ENCODE results near the gene ESRRA. TPM values are rescaled to one million over a fixed set of nuclear protein-coding genes. Genes with fewer than 3 reads are reported as not detected.
A peak's percentile ranks its signal among the peaks of the same experiment; 100 is the strongest.

ESRRA gene
- total and polyA plus RNA-seq, 2 of the 13 experiments (the other 11 are each of a cell fraction or from before 2014, with no cell fraction given), result 18.1 to 36.3 TPM

GRCh38 chr11:64269540-64270220 lies 35.6 kb upstream of the ESRRA start (continued):
- TF ChIP-seq KIAA2018 (CRISPR knock-in tag; IDR thresholded peaks at IDR 0.05; ENCODE audit: borderline replicate concordance) (no peak), ELF1 (CRISPR knock-in tag; IDR thresholded peaks at IDR 0.05) (peak; percentile 100), ZBTB7A (CRISPR knock-in tag; IDR thresholded peaks at IDR 0.05) (peak; percentile 37), ZNF747 (CRISPR knock-in tag; IDR thresholded peaks at IDR 0.05; ENCODE audit: borderline replicate concordance) (peak; percentile 54; the same call in 1 of the 2 replicates), ADNP (CRISPR knock-in tag; IDR thresholded peaks at IDR 0.05) (no peak), SAP130 (CRISPR knock-in tag; IDR thresholded peaks at IDR 0.05; ENCODE audit: low read depth) (peak; percentile 95), PHF8 (CRISPR knock-in tag; IDR thresholded peaks at IDR 0.05) (peak; percentile 62), HNRNPH1 (optimal IDR thresholded peaks at IDR 0.05; ENCODE audit: low read depth, low read length) (peak; percentile 29), ZBTB7B (CRISPR knock-in tag; IDR thresholded peaks at IDR 0.05) (peak; percentile 79), HDAC1 (CRISPR knock-in tag; IDR thresholded peaks at IDR 0.05) (peak; percentile 78; the same call in 1 of the 2 replicates), ESRRA (CRISPR knock-in tag; IDR thresholded peaks at IDR 0.05; ENCODE audit: low read depth) (peak; percentile 57; the same call in 1 of the 2 replicates), KLF11 (CRISPR knock-in tag; IDR thresholded peaks at IDR 0.05) (peak; percentile 62; the same call in 1 of the 2 replicates), ZNF30 (CRISPR knock-in tag; IDR thresholded peaks at IDR 0.05) (peak; percentile 54; the same call in 1 of the 2 replicates), HMG20B (CRISPR knock-in tag; conservative IDR thresholded peaks at IDR 0.05) (peak; percentile 12; the same call in 1 of the 2 replicates)
- TF ChIP-seq, protein P1, sequence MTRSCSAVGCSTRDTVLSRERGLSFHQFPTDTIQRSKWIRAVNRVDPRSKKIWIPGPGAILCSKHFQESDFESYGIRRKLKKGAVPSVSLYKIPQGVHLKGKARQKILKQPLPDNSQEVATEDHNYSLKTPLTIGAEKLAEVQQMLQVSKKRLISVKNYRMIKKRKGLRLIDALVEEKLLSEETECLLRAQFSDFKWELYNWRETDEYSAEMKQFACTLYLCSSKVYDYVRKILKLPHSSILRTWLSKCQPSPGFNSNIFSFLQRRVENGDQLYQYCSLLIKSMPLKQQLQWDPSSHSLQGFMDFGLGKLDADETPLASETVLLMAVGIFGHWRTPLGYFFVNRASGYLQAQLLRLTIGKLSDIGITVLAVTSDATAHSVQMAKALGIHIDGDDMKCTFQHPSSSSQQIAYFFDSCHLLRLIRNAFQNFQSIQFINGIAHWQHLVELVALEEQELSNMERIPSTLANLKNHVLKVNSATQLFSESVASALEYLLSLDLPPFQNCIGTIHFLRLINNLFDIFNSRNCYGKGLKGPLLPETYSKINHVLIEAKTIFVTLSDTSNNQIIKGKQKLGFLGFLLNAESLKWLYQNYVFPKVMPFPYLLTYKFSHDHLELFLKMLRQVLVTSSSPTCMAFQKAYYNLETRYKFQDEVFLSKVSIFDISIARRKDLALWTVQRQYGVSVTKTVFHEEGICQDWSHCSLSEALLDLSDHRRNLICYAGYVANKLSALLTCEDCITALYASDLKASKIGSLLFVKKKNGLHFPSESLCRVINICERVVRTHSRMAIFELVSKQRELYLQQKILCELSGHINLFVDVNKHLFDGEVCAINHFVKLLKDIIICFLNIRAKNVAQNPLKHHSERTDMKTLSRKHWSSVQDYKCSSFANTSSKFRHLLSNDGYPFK (CRISPR knock-in tag; IDR thresholded peaks at IDR 0.05; ENCODE audit: borderline replicate concordance), result peak; percentile 93
